ENCODE data around the gene ADGRA3. TPM values are rescaled to one million over a fixed set of nuclear protein-coding genes. Genes with fewer than 3 reads are reported as not detected.

The ADGRA3 gene
- total RNA-seq, 2 donors from 2014 or later: 32.0 to 33.8 TPM

DNA sequence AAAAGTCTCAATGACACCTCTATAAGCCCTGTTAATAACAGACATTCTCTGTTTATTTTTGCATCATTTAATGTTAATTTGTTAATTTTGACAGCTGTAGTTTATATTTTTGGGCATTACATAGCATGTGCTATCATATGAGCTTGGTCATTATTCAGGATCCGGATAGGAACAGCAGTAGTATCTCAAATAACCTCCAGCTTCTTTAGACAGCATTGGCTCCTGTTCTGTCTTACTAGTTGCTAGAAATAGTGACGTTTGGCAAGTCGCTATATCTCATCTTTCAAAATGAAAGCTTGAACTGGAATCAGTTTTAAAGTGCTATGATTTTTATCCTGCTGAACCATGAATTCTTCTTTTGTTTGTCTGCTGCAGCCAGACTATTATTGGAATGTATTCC is 9.0 kb upstream of the ADGRA3 start:
- Histone ChIP-seq H3K27me3 (replicated peaks; ENCODE audit: insufficient read depth) (no peaks in the 10 kb centered on the region), H3K9me3 (no peaks in the 10 kb centered on the region), H3K27ac (no peak overlapping the region), H3K36me3 (no peaks in the 10 kb centered on the region), H3K4me1 (replicated peaks) (no peaks in the 10 kb centered on the region), H3K4me3 (no peak overlapping the region)
- intact Hi-C loops (cut with DNase I): no loop called here
- no peak for TF ChIP-seq POLR2A (IDR thresholded peaks at IDR 0.05)
- DNase-seq (ENCODE audit: low spot score): no peak
- 52% methylated on average over 3 of the region's 3 CpGs for WGBS

DNA sequence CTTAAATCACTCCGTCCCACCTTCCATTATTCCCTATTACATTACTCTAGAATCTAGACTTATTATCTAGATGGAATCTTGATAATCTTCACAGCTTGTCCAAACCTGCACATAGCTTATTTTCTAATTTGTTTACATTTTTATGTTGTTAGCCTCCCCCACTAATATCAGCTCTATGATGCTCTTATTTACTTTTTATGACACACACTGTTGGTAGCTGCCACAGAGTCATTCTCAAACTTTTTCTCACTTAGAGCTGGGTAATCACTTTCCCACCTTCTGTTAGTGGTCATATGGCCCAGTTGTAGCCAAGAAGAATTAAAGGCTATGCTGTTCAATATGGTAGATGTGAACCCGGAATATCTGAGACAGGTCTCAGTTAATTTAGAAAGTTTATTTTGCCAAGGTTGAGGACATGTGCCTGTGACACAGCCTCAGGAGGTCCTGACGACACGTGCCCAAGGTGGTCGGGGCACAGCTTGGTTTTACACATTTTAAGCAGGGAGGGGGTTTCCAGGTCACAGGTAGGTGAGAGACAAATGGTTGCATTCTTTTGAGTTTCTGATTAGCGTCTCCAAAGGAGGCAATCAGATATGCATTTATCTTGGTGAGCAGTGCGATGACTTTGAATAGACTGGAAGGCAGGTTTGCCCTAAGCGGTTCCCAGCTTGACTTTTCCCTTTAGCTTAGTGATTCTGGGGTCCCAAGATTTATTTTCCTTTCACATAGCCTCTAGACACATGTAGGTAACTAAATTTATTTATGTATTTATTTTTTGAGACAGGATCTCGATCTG is 7.0 kb upstream of the ADGRA3 start:
- Histone ChIP-seq H3K36me3 (no peaks in the 10 kb centered on the region), H3K27me3 (replicated peaks; ENCODE audit: insufficient read depth) (no peaks in the 10 kb centered on the region), H3K9me3 (no peaks in the 10 kb centered on the region), H3K4me3 (no peak overlapping the region), H3K4me1 (replicated peaks) (no peaks in the 10 kb centered on the region), H3K27ac (no peak overlapping the region)
- DNase-seq (ENCODE audit: low spot score): no peak
- WGBS: 77% methylated on average over 9 of the region's 9 CpGs
- intact Hi-C loops (cut with DNase I): no loop called here
- no peak for TF ChIP-seq POLR2A (IDR thresholded peaks at IDR 0.05)
- no peak for TF ChIP-seq POLR2AphosphoS5 (IDR thresholded peaks at IDR 0.05)
- TF ChIP-seq, protein P1, sequence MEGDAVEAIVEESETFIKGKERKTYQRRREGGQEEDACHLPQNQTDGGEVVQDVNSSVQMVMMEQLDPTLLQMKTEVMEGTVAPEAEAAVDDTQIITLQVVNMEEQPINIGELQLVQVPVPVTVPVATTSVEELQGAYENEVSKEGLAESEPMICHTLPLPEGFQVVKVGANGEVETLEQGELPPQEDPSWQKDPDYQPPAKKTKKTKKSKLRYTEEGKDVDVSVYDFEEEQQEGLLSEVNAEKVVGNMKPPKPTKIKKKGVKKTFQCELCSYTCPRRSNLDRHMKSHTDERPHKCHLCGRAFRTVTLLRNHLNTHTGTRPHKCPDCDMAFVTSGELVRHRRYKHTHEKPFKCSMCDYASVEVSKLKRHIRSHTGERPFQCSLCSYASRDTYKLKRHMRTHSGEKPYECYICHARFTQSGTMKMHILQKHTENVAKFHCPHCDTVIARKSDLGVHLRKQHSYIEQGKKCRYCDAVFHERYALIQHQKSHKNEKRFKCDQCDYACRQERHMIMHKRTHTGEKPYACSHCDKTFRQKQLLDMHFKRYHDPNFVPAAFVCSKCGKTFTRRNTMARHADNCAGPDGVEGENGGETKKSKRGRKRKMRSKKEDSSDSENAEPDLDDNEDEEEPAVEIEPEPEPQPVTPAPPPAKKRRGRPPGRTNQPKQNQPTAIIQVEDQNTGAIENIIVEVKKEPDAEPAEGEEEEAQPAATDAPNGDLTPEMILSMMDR (IDR thresholded peaks at IDR 0.05): no peak

GRCh38 chr4:22522206-22522605 is 6.3 kb upstream of the ADGRA3 start:
- no peak for DNase-seq (ENCODE audit: low spot score)
- H3K27me3 ChIP-seq (replicated peaks; ENCODE audit: insufficient read depth): no peaks in the 10 kb centered on the region
- no peaks in the 10 kb centered on the region for H3K4me1 ChIP-seq (replicated peaks)
- 55% methylated on average over 2 of the region's 2 CpGs for WGBS
- no peaks in the 10 kb centered on the region for H3K9me3 ChIP-seq
- TF ChIP-seq, protein P1 (IDR thresholded peaks at IDR 0.05): no peak
- TF ChIP-seq POLR2A (IDR thresholded peaks at IDR 0.05) (no peak), POLR2AphosphoS5 (IDR thresholded peaks at IDR 0.05) (no peak)
- H3K36me3 ChIP-seq: no peaks in the 10 kb centered on the region
- intact Hi-C loops (cut with DNase I): no loop called here
- H3K27ac ChIP-seq: no peak overlapping the region
- H3K4me3 ChIP-seq: no peak overlapping the region

- intact Hi-C loops (cut with DNase I): no loop called here
- Histone ChIP-seq H3K27me3 (replicated peaks; ENCODE audit: insufficient read depth) (no peaks in the 10 kb centered on the region), H3K4me1 (replicated peaks) (no peaks in the 10 kb centered on the region), H3K27ac (no peak overlapping the region), H3K4me3 (no peak overlapping the region), H3K9me3 (no peaks in the 10 kb centered on the region), H3K36me3 (no peaks in the 10 kb centered on the region)
- DNase-seq (ENCODE audit: low spot score): no peak
- TF ChIP-seq POLR2A (IDR thresholded peaks at IDR 0.05): no peak
- TF ChIP-seq, protein P1 (IDR thresholded peaks at IDR 0.05): no peak
- no peak for TF ChIP-seq POLR2AphosphoS5 (IDR thresholded peaks at IDR 0.05)
Observed at GRCh38 chr4:22521240-22521639, 5.4 kb upstream of the ADGRA3 start.

- TF ChIP-seq POLR2A (IDR thresholded peaks at IDR 0.05): peak; percentile 16
- peak; percentile 18 for TF ChIP-seq POLR2AphosphoS5 (IDR thresholded peaks at IDR 0.05)
- TF ChIP-seq, protein P1 (IDR thresholded peaks at IDR 0.05): peak in 2 of 4 experiments; percentile 28 to 34
- H3K4me3 ChIP-seq: peak overlapping the region; percentile 47 to 54
- H3K9me3 ChIP-seq: no peaks in the 10 kb centered on the region
- peak; percentile 73 for DNase-seq (ENCODE audit: low spot score)
- 0% methylated on average over 40 of the region's 80 CpGs for WGBS
- peak overlapping the region; percentile 78 to 89 for H3K27ac ChIP-seq
- intact Hi-C loops (cut with DNase I): loop anchor here (5.0 to 10.0 kb wide), 2 partner anchors 101 to 162 kb away; no protein-coding TSS in a partner anchor
- no peaks in the 10 kb centered on the region for H3K27me3 ChIP-seq (replicated peaks; ENCODE audit: insufficient read depth)
- H3K4me1 ChIP-seq (replicated peaks): no peaks in the 10 kb centered on the region
- H3K36me3 ChIP-seq: no peaks in the 10 kb centered on the region
Observed at GRCh38 chr4:22515145-22515887, 550 bp downstream of the ADGRA3 start.
